Measurements from ENCODE around the gene CTRL. TPM values are rescaled to one million over a fixed set of nuclear protein-coding genes. Genes with fewer than 3 reads are reported as not detected.

CTRL gene
- total RNA-seq, 2 donors from 2014 or later: 0.64 to 2.2 TPM

DNA sequence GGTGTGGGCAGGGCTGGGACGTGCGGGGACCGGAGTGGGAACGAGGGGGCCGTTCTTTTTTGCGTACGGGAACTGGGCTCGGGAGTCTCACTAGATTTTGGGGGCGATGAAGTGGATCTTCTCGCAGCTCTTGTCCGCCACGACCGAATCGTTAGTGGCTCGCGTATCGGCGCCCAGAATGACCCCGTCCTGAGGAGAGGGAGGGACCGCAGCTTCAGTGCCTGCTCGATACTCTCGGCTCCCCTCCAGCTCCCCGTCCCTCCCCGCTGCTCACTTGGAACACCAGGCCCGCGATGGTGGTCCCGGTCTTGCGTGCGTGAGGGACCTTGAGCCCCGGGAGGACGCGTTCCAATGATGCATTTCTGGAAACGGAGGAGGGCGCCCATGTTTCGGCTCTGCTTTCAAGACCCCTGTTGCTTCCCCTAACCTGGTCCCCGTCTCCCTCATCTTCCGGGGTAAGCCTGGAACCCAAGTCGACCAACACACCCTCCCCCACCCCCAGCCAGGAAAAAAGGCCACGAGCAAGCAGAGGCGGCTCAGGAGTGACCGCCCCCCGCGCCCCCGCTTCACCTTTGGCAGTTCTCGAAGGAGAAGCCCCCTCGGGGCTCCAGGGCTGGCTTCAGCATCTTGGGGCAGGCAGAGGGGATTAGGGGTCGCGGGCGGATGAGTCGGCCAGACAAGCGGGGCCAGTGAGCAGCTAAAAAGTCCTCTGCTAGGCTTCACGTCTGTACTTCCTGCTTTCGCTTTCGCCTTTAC lies 4.6 kb upstream of the CTRL start, which contains the start of gene PSMB10:
Gene PSMB10, minus strand, starts transcription at position 727 of the 756 bp plus-strand sequence. Its CDS starts 101 bp downstream, at position 626.
- TF ChIP-seq CTCF (IDR thresholded peaks at IDR 0.05): no peak
- Histone ChIP-seq H3K4me3 (peak within 1 kb of the TSS; percentile 84), H3K36me3 (no peaks in the 10 kb centered on the region), H3K9ac (ENCODE audit: low read depth in 2 of 2, low read length in 2 of 2) (peak within 1 kb of the TSS; percentile 97 to 99), H3K27ac (peak within 1 kb of the TSS; percentile 89), H3K9me3 (no peaks in the 10 kb centered on the region), H3K27me3 (no peaks in the 10 kb centered on the region), H3K4me1 (peaks cover 9% of the 10 kb centered on the region)
- intact Hi-C loops (cut with DNase I): no loop called here
- peak; percentile 83 for DNase-seq

GRCh38 chr16:67935402-67936123 lies 3.9 kb upstream of the CTRL start:
- H3K27ac ChIP-seq: peak overlapping the region; percentile 89
- intact Hi-C loops (cut with DNase I): no loop called here
- peak; percentile 98 for DNase-seq

DNA sequence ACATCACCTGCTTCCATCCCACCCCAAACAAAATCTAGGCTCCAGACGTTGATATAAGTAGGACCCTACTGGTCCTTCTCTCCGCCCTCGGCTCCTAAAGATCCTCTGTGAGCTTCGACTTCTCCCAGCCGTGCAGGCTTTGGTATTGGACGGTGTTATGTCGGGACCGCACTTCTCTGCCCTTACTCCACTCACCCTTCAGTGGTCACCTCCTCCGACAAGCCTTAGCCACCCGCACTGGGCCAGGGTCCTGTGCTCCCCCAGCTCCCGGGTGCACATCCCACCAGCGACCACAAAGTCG lies 3.4 kb upstream of the CTRL start:
- no peak for DNase-seq
- intact Hi-C loops (cut with DNase I): no loop called here
- H3K9ac ChIP-seq (ENCODE audit: low read depth in 2 of 2, low read length in 2 of 2): peak overlapping the region; percentile 28 to 97
- H3K36me3 ChIP-seq: no peaks in the 10 kb centered on the region
- H3K4me3 ChIP-seq: peak overlapping the region; percentile 84
- no peaks in the 10 kb centered on the region for H3K27me3 ChIP-seq
- H3K4me1 ChIP-seq: peaks cover 9% of the 10 kb centered on the region
- no peaks in the 10 kb centered on the region for H3K9me3 ChIP-seq
- no peak for TF ChIP-seq CTCF (IDR thresholded peaks at IDR 0.05)
- H3K27ac ChIP-seq: no peak overlapping the region

More at GRCh38 chr16:67935402-67936123, 3.9 kb upstream of the CTRL start:
- no peaks in the 10 kb centered on the region for H3K9me3 ChIP-seq
- peaks cover 9% of the 10 kb centered on the region for H3K4me1 ChIP-seq
- TF ChIP-seq CTCF (IDR thresholded peaks at IDR 0.05): no peak
- peak overlapping the region; percentile 84 for H3K4me3 ChIP-seq
- H3K36me3 ChIP-seq: no peaks in the 10 kb centered on the region
- no peaks in the 10 kb centered on the region for H3K27me3 ChIP-seq
- H3K9ac ChIP-seq (ENCODE audit: low read depth in 2 of 2, low read length in 2 of 2): peak overlapping the region; percentile 97 to 99

DNA sequence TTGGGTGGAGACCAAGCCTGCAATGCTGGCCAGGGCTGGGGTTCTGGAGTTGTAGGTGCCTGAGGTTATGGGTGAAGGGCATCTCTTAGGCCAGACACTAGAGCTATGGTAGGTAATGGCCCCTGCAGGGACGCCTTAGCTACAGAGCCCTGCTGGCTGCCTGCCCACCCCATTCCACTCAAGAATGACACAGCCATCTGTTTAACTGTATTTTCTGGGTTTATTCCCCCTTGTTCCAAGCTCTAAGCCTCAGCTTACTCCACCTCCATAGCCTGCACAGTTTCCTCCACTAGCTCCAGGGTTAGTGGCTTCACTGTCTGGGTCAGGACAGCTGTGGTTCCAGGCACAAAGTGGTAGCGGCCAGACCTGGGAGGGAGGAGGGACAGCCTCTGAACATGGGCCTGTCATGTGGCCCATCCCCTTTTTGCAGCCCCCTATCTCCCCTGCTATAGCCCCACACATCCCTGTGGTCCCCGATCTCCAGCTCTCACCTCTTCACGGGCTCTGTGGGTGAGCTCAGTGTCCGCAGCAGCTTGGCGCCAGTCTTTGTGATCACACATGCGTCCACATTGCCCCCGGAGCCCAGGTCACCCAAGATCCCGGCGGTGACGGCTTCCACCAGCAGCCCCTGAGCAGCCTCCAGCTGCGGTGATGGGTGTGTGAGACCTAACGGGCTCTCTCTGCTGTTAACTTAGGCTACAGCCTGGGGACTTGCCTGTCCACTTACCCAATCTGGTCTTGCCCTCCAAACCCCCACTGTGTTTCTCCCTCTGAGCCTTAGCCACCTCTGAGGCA lies 2.8 kb upstream of the CTRL start:
- no peak for DNase-seq
- Histone ChIP-seq H3K27me3 (no peaks in the 10 kb centered on the region), H3K36me3 (no peaks in the 10 kb centered on the region), H3K9ac (ENCODE audit: low read depth in 2 of 2, low read length in 2 of 2) (peak overlapping the region in 1 of 2 donors; percentile 97), H3K9me3 (no peaks in the 10 kb centered on the region), H3K4me3 (no peak overlapping the region), H3K4me1 (peaks cover 9% of the 10 kb centered on the region), H3K27ac (no peak overlapping the region)
- intact Hi-C loops (cut with DNase I): no loop called here
- no peak for TF ChIP-seq CTCF (IDR thresholded peaks at IDR 0.05)

DNA sequence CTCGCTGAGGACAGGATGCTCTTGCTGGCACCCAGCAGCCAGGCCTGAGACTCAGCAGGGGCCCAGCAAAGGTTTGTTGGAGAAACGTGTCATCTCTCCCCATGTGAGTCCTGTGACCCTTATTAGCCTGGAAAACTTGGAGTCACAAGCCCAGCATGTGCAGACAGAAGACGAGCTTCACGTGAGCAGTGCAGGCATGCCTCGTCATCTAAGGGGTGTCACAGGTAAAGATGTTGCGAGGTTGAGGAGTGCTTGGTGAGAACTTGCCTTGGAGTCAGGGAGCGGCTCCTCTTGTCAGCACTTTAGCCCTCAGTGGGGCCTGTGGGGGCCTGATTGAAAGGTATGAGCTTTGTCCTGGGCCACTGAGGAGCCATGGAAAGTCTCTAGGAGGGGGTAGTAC lies 2.1 kb upstream of the CTRL start:
- H3K27me3 ChIP-seq: no peaks in the 10 kb centered on the region
- H3K36me3 ChIP-seq: no peaks in the 10 kb centered on the region
- no peak overlapping the region for H3K4me3 ChIP-seq
- TF ChIP-seq CTCF (IDR thresholded peaks at IDR 0.05): no peak
- no peaks in the 10 kb centered on the region for H3K9me3 ChIP-seq
- intact Hi-C loops (cut with DNase I): no loop called here
- H3K27ac ChIP-seq: no peak overlapping the region
- DNase-seq: no peak
- peaks cover 9% of the 10 kb centered on the region for H3K4me1 ChIP-seq
- no peak overlapping the region for H3K9ac ChIP-seq (ENCODE audit: low read depth in 2 of 2, low read length in 2 of 2)

Measured in colonic mucosa (tissue), 4 donors.